GM12891 (cell line): ENCODE measurements around the gene PNPLA5.

Source experiments
- DNase-seq: peaks from one replicate; pipeline ENCODE4 v3.0.0; 2011; ENCODE audit warnings: low spot score; ENCODE audit not compliant: insufficient read length
- FAIRE-seq: peaks from 2 replicates; lab custom pipeline; 2011; peaks lifted over from hg19 to GRCh38; lab: Jason Lieb, UNC
- PAX5 ChIP-seq: IDR thresholded peaks from 2 replicates; pipeline ENCODE4 v1.6.1; 2011; ENCODE audit warnings: low read length, moderate library complexity, mild to moderate bottlenecking; ENCODE audit not compliant: insufficient read depth, severe bottlenecking
- POLR2A ChIP-seq: IDR thresholded peaks from 2 replicates; pipeline ENCODE4 v1.6.1; 2011; ENCODE audit warnings: low read depth, low read length, control low read depth
- POLR2AphosphoS5 ChIP-seq: IDR thresholded peaks from 2 replicates; pipeline ENCODE4 v1.6.1; 2011; ENCODE audit warnings: low read depth, low read length, control low read depth
- POU2F2 ChIP-seq: IDR thresholded peaks from 2 replicates; pipeline ENCODE4 v1.6.1; 2011; ENCODE audit warnings: low read depth, mild to moderate bottlenecking, control low read depth, low read length, moderate library complexity
- SPI1 ChIP-seq: IDR thresholded peaks from 2 replicates; pipeline ENCODE4 v1.6.1; 2011; ENCODE audit warnings: low read depth, low read length, control low read depth
- TAF1 ChIP-seq: IDR thresholded peaks from 2 replicates; pipeline ENCODE4 v1.6.1; 2011; ENCODE audit warnings: low read depth, low read length, control low read depth

PNPLA5 gene

DNA sequence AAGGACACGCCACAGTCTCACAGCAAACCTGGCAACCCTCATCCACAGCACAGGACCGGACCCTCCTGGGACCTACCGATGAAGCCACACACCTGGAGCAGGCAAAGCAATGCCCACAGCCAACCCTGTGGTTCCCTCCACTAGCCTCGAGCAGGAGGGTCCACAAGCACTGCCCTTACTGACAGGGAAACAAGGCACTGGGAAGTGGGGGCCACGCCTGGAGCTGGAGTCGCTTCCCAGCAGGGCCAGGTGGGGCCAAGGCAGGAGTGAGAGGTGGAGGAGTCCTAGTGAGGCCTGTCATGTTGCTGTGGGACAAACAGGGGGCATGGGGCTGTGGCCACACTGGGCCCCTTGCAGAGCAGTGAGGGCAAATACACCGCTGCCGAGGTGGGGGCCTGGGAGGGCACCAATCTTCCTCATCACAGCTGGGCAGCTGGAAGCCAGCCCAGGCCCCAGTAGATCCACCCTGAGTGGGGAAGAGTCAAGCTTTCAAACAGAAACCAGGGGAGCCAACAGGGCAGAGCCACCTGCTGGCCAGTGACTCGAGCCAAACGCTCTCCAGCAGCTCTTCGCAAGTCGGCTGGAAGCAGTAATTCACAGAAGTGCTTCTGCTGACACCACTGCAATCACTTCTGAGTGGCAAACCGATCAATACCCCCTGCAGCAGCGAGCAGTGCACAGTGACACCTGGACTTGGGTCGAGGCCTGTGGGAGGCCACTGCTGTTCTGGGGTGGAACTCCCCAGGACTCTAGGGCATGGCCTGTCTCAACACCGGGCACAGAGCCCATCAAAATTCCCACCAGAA lies 43.2 kb downstream of the PNPLA5 start:
- no peak for TF ChIP-seq POU2F2
- no peak for TF ChIP-seq POLR2A
- no peak for TF ChIP-seq PAX5
- no peak for TF ChIP-seq POLR2AphosphoS5
- no peak for TF ChIP-seq TAF1
- TF ChIP-seq SPI1: no peak
- DNase-seq (no peak), FAIRE-seq (no peak)

DNA sequence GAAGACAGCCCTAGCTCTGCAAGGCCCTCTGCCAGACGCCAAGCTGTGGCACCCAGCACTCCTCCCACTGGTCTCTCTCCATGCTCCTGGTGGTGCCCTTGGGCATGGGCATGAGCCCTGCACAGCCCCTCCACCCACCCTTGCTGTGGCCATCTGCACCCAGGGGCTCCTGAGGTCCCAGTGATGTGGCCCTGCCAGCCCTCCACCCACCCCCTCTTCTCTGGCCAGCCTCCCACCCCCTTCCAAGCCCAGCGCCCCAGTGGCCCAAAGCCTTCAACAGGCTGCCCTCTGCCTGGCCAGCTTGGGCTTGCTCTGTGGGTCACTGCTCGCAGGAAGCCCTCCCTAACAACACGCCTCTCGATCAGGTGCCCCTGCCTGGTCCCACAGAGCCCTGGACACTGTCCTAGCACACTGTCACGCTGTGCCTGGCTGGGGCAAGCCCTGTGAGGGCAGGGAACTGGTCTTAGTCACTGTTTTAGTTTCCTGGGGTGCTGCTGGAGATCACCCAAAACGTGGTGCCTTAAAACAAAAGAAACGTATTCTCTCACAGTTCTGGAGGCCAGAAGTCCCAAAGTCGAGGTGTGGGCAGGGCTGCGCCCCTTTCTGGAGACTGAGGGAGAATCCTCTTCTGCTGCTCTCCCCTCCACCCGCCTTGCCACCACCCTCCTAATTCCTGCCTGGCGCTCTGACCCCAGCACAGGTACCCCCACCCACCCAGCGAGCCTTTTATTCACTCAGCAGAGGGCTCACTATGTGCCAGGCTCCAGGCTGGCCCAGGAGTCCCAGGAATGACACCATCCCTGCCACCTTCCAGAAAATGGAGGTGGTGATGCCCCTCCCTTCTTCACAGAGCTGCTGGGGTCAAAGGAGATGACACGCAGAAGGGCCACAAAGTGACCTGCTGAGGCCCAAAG lies 44.2 kb downstream of the PNPLA5 start:
- TF ChIP-seq POLR2AphosphoS5 (no peak), TAF1 (no peak), POU2F2 (no peak), PAX5 (no peak), POLR2A (no peak), SPI1 (no peak)
- DNase-seq (no peak), FAIRE-seq (no peak)

DNA sequence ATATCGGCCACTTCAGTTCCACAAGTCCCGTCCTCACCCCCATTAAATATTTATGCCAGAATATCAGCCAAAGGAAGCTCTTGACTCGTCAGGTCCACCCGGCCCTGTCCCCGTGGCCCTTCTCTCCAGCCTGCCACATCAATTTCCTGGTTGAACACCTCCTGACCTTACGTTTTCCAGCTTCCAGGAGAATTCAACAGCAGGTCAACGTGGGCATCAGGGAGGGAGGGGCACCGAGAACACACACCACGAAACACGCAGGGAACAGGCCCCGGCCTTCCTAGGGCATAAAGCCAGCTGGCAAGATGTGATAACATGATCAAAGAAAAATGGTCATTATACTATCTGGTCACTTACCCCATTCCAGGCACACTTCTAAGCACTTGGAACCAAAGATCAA lies 44.8 kb downstream of the PNPLA5 start:
- no peak for TF ChIP-seq POLR2AphosphoS5
- no peak for TF ChIP-seq POLR2A
- no peak for TF ChIP-seq PAX5
- TF ChIP-seq TAF1: no peak
- no peak for TF ChIP-seq SPI1
- TF ChIP-seq POU2F2: no peak
- FAIRE-seq: no peak
- no peak for DNase-seq

DNA sequence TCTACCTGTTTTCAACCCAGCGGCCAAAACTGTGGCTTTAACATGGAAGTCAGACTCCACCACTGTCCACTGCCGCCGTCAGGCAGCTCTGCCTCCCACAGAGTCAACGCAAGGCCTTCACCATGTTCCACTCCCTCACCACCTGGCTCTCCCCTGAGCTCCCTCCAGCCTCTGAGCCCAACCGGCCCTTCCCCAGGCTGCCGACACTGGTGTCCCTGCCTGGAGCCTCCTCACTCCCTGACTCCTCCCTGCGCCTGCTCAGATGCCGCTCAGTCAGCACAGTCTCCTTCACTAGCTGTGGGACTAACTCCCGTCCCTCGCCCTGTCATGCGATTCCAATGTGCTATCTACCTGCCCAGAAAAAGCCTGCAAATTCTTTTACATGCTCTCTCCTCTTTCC lies 45.8 kb downstream of the PNPLA5 start:
- TF ChIP-seq POLR2A (no peak), PAX5 (no peak), SPI1 (no peak), POLR2AphosphoS5 (no peak), TAF1 (no peak), POU2F2 (no peak)
- FAIRE-seq: no peak
- DNase-seq: no peak

DNA sequence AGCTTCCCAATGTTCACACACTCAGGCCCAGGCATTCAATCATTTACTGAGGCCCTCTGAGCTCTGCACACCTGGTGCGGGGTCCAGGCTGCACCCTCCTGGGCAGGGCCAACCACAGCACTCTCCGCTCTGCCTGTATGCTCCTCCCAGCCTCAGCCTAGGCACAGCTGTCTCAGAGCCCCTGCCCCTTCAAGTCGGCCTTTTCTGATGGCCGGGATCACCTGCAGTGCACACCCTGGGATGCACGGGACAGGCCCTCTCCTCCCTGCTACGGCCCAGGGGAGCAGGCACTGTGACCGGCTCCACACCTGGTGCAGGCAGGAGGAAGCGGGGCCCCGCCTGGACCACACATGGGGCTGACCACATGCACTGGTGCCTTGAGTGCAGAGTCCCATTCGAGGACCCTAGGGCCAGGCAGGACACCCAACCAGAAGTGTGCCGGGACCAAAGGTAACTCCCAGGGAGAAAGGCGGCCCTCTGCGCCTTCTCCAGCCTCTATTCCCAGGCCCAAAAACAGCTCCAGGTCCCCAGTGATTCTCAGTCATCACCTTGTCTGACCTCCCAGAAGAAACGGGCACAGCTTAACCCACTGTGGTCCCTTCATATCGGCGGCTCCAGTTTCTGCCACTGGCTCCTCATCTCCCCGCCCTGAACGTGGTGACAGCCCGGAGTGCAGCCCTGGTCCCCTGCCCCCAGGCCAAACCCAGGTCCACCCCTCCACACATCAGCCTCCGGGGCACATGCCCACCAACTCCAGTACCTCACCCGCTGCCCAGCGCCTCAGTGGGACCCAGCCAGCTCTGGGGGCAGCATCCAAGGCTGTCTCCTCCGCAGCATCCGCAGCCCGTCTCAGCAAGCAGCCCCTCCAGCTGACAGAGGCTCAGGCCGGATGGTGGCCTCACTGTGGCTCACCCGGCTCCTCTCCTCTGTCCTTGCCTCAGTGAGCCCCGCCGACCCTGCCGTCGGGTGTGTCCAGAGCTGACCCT lies 47.0 kb downstream of the PNPLA5 start:
- DNase-seq: no peak
- no peak for FAIRE-seq
- TF ChIP-seq POLR2A (no peak), POLR2AphosphoS5 (no peak), SPI1 (no peak), PAX5 (no peak), TAF1 (no peak)

DNA sequence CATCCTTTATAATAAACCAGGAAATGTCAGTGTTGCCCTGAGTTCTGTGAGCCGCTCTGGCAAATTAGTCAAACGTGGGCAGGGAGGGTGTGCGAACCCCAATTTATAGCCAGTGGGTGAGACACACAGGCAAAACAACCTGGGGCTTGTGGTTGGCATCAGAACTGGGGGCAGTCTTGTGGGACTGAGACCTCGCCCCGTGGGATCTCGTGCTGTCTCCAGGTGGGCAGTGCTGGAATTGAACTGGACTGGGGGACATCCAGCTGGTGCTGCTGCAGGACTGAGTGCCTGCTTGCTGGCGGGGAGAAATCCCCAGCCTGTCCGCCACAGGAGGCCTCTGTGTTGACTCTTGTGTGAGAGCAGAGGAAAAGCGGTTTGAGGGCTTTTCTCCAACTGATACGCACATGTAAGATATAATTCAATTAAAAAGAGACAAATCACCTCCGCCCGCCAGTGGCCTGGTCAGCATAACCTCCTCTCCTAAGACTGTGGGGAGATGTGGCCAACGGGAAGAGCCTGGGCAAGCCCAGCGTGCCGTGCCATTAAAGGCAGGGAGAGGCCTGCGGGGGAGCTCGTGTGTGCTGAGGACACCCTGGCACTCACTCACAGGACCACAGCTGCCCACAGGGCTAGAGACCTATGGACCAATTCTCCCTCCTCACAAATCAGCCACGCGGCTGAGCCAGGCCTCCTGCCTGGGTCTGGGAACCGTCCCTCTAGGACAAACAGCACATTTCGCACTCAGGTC lies 47.9 kb downstream of the PNPLA5 start:
- DNase-seq (no peak), FAIRE-seq (no peak)
- no peak for TF ChIP-seq SPI1
- TF ChIP-seq POU2F2: no peak
- TF ChIP-seq PAX5: no peak
- TF ChIP-seq POLR2A: no peak
- TF ChIP-seq POLR2AphosphoS5: no peak
- TF ChIP-seq TAF1: no peak

DNA sequence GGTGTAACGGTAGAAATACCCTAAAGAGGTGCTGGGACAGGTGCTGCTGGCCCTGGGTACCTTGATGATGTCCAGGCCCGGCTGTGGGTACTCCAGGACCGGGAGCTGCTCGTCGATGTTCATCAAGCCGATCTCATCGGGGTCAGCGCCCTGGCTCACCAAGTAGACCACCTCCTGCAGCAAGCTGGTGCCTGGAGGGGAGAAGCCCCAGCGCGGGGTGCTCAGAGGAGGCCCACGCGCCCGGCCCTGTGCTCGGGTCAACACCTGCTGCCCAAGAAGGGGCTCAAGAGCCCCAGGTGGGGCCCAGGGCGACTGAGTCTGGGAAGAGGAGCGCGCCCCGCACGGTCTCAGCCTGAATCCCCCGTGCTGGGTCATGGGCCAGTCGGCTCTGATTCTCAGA lies 50.1 kb downstream of the PNPLA5 start:
- no peak for DNase-seq
- no peak for FAIRE-seq
- no peak for TF ChIP-seq PAX5
- no peak for TF ChIP-seq SPI1
- TF ChIP-seq POLR2AphosphoS5: no peak
- TF ChIP-seq POLR2A: no peak

DNA sequence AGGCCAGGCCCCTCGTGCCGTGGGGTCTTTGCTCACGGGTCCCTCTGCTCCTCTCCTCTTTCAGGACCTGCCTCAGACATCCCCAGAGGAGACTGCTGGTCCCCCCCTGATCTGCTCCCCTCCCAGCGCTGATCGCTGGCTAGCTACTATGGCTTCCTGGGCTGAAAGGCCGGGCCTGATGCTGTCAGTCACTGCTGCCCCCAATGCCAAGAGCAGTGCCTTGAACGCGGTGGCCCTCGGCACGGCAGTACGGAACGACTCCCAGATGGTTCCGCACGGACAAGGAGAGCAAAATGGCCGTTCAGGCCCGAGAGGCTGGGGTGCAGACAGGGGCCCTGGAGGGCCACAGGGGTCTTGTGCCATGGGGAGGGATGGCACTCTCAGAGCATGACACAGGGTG lies 51.0 kb downstream of the PNPLA5 start:
- DNase-seq (no peak), FAIRE-seq (no peak)
- TF ChIP-seq POU2F2 (no peak), TAF1 (no peak), SPI1 (no peak), POLR2AphosphoS5 (no peak), PAX5 (no peak), POLR2A (no peak)
